Brain microvascular endothelial cell (primary cell): Measurements from ENCODE around the gene PRPF40B.
A peak's percentile ranks its signal among the peaks of the same experiment; 100 is the strongest.

Experiments
- DNase-seq: peaks from one replicate; pipeline ENCODE4 v3.0.0-alpha.2; 2020
- H3K27ac ChIP-seq: fragments of 250-450 bp; sonication (Bioruptor Pico); 2 replicates; pipeline ENCODE4 v1.5.1; 2020; ENCODE audit warnings: mild to moderate bottlenecking, moderate library complexity
- H3K27me3 ChIP-seq: fragments of 250-450 bp; sonication (Bioruptor Pico); replicated peaks from 2 replicates; pipeline ENCODE4 v1.5.1; 2020; ENCODE audit warnings: mild to moderate bottlenecking
- H3K36me3 ChIP-seq: fragments of 250-450 bp; sonication (Bioruptor Pico); replicated peaks from 2 replicates; pipeline ENCODE4 v1.5.1; 2020; ENCODE audit warnings: mild to moderate bottlenecking
- H3K4me3 ChIP-seq: 2 replicates; pipeline ENCODE4 v1.5.1; 2011; ENCODE audit warnings: low read depth, mild to moderate bottlenecking, control low read depth, low read length, moderate library complexity
- CTCF ChIP-seq: IDR thresholded peaks from 2 replicates; pipeline ENCODE4 v1.5.1; 2011; ENCODE audit warnings: low read depth, mild to moderate bottlenecking, moderate library complexity, low read length, control low read depth, inconsistent platforms; ENCODE audit errors: missing control alignments
- in situ Hi-C: cut with HindIII; loops from 2 replicates; pipeline ENCODE4 v1.10.0; 2017; ENCODE audit warnings: low sequenced_read_pairs, low pct_ligation_motif_present

Gene PRPF40B

DNA sequence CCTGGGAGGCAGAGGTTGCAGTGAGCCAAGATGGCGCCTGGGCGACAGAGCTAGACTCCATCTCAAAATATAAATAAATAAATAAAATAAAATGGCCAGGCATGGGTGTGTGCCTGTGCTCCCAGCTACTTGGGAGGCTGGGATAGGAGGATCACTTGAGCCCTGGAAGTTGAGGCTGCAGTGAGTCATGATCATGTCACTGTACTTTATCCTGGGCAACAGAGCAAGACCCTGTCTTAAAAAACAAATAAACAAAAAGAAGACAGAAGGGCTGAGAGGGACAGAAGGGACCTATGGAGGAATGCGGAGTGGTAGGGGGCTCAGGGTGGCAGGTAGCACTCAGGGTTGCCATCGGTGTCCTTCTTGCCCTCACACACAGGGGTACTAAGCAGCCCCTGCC, 40.8 kb downstream of the PRPF40B start:
- no peaks in the 10 kb centered on the region for H3K27me3 ChIP-seq
- in situ Hi-C loops: no loop called here
- peaks cover 23% of the 10 kb centered on the region for H3K36me3 ChIP-seq
- DNase-seq: no peak
- H3K27ac ChIP-seq: peak overlapping the region; percentile 15
- H3K4me3 ChIP-seq: no peak overlapping the region
- no peak for TF ChIP-seq CTCF

DNA sequence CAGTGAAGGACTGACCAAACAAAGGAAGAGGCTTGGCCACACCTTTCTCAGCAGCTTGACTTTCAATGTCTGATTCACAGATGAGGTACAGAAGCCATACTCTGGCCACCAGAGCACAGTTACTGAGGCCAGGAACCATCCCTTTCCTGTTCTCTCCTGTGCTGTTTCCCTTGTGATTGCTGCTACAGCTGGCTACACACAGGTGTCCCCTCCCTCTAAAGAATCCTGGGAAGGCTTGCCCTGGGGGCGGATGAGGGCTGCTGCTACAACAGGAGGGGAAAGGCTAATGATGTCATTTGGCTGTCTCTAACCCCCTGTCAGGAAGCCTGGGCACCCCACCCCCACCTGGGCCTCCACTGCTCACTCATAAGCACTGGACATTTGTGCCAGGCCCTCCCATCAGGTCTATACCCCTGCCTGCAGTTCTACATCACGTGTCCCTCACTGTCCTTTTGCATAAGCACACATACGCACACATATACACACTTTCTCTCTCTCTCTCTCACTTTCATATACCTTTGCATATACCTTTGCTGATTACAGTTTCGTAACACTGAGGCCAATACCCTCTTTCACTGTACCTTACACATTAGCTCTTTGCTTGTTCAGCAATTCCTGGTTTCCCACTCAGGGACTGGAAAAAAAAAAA, 41.4 kb downstream of the PRPF40B start:
- Histone ChIP-seq H3K27me3 (no peaks in the 10 kb centered on the region), H3K4me3 (no peak overlapping the region), H3K36me3 (peaks cover 19% of the 10 kb centered on the region), H3K27ac (peak overlapping the region; percentile 15)
- no peak for TF ChIP-seq CTCF
- in situ Hi-C loops: no loop called here
- no peak for DNase-seq

GRCh38 chr12:49665384-49665783, 42.0 kb downstream of the PRPF40B start:
- peaks cover 15% of the 10 kb centered on the region for H3K36me3 ChIP-seq
- H3K27ac ChIP-seq: no peak overlapping the region
- no peaks in the 10 kb centered on the region for H3K27me3 ChIP-seq
- TF ChIP-seq CTCF: no peak
- no peak overlapping the region for H3K4me3 ChIP-seq
- no peak for DNase-seq
- in situ Hi-C loops: no loop called here

DNA sequence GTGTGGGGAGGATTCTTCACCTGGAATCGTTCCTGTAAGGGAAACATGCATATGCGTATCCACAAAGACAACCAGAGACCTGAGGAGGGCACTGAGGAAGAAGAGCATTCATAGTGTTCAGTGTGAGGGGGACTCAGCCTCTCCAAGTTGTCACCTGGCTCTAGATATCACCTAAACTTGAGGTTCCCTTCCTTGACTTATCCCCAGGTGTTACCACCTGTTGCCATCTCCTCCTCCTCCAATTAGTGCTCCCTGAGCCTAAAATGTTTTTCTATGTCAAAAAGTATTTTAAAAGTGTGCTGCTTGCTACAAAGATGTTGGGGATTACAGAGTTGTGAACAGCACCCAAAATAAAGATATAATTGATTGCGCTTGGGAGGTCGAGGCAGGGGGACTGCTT, 42.8 kb downstream of the PRPF40B start:
- no peak overlapping the region for H3K4me3 ChIP-seq
- no peak overlapping the region for H3K27ac ChIP-seq
- no peaks in the 10 kb centered on the region for H3K27me3 ChIP-seq
- in situ Hi-C loops: no loop called here
- no peak for DNase-seq
- TF ChIP-seq CTCF: no peak
- peaks cover 9% of the 10 kb centered on the region for H3K36me3 ChIP-seq

DNA sequence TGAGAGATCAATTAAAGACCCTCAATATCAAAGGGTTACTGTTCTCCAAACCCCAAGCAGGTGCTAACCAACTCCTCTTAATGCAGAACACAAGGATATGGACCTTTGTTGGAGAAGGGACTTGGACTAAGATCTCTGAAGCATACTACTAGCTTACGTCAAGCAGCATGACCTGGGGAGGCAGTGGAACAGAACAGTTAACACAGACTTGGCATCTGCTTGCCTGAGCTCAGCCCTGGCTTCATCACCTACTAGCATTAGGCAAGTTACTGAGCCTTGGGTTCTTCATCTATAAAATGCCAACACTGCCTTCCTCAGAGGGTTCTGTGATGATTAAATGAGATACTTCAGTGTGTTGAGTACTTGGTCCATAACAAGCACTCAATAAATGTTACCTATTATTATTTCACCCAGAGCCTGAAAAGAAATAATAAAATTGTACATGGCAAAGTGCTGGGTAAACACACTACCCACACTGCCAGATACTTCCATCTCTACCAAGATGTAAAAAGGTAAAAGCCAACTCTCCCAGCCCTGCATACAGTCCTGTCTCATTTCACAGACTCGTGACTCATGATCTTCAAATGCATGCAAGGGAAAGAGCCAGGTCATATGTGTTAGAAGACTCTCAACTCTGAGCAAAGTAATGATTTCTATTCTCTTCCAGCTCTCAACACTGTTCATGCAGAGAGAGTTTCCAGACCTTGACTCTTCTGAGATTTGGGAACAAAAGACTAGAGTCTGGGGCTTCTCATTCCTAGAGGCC, 44.1 kb downstream of the PRPF40B start:
- H3K27me3 ChIP-seq: no peaks in the 10 kb centered on the region
- no peak overlapping the region for H3K4me3 ChIP-seq
- no peak overlapping the region for H3K27ac ChIP-seq
- no peak for TF ChIP-seq CTCF
- H3K36me3 ChIP-seq: peaks cover 3% of the 10 kb centered on the region
- DNase-seq: peak; percentile 49
- in situ Hi-C loops: no loop called here

DNA sequence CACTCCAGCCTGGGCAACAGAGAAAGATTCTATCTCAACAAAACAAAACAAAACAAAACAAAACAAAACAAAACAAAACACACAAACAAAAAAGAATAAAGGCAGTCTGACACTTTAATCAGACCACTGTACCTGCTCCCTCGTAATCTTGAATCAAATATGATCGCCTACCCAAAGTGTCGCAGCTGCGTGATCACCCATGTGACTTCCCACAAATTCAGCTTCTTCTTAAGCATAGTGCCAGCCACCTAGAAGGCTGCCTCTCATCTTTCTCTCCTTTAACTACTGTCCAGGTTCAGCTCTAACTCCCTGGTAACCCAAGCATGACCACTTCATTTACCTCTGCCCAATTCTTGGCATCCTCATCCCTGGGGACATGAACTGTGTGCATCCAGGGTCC, 46.4 kb downstream of the PRPF40B start:
- H3K27me3 ChIP-seq: no peaks in the 10 kb centered on the region
- H3K4me3 ChIP-seq: no peak overlapping the region
- no peak for TF ChIP-seq CTCF
- no peaks in the 10 kb centered on the region for H3K36me3 ChIP-seq
- in situ Hi-C loops: no loop called here
- H3K27ac ChIP-seq: no peak overlapping the region
- DNase-seq: no peak
